ENCODE results near the gene RNF8. TPM values are rescaled to one million over a fixed set of nuclear protein-coding genes. Genes with fewer than 3 reads are reported as not detected.

RNF8 gene
- polyA plus RNA-seq, 4 donors: 12.7 to 14.4 (median 13.4) TPM

DNA sequence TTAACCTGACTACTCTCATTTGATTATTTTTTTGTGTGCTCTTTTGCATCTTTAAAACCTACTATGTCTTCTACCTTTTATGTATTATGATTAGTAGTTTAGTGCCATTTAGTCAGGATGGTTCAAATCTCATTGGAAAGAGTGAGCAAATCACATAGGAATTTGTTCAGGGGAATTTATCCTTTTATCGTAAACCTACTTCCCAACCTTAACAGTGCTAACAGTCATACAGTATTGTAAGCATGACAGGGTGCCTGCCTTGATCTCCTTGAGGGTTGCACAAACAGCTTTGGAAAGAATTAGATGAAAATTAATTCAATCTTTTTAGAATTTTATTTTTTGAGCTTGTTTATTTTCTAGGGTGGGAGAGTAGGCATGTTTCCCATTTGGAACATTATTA, 18.3 kb downstream of the RNF8 start:
- no peak for DNase-seq
- Histone ChIP-seq H3K27ac (ENCODE audit: low read depth in 1 of 3, low read length in 2 of 3) (no peak overlapping the region), H3K9me3 (ENCODE audit: control insufficient read depth in 2 of 2, insufficient read depth in 1 of 2, low read depth in 1 of 2, low read length in 1 of 2) (no peaks in the 10 kb centered on the region), H3K4me3 (ENCODE audit: low read depth in 1 of 3, low read length in 3 of 3) (no peak overlapping the region), H3K27me3 (ENCODE audit: control insufficient read depth in 3 of 3, insufficient read depth in 3 of 3, low read length in 3 of 3) (no peaks in the 10 kb centered on the region), H3K36me3 (ENCODE audit: control insufficient read depth in 3 of 3, insufficient read depth in 2 of 3, low read depth in 1 of 3, low read length in 3 of 3) (peaks cover 3 to 34% (median 10%) of the 10 kb centered on the region in 3 donors), H3K4me1 (ENCODE audit: control insufficient read depth in 3 of 3, insufficient read depth in 2 of 3, low read depth in 1 of 3, low read length in 2 of 3) (no peaks in the 10 kb centered on the region)
- no peak for FAIRE-seq
- 93 to 100% (median 98%) methylated on average over 1 of the region's 1 CpG for WGBS, 3 donors

DNA sequence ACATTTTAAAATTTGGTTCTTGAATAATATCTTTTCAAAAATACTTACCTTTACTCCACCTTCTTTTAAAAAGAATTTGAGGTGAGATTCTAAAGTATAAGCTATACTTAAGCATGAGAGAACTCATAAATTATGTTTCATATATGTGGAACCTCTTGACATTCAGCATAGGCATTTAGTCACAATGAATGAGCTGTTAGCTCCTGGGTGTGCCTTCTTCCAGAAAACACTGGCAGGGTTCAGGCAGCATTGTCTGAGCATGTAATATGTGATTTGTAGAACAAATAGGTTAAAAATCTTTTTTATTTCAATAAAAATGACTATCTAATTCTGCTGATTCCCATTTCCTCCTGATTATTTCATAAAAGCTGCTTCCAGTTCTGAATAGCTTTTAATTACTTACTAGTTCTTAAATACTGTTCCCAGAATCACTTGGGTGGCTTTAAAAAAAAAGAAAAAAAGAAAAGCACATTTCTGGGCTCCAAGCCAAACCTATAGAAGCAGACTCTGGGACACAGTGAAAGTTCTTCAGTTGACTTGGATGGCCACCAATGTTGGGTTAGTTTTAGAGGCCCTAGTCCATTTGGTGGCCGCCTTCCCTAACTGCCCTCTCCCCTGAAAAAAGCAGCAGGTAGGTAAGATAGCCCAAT, 20.2 kb downstream of the RNF8 start:
- 83 to 100% (median 92%) methylated on average over 1 of the region's 1 CpG for WGBS, 3 donors
- Histone ChIP-seq H3K9me3 (ENCODE audit: control insufficient read depth in 2 of 2, insufficient read depth in 1 of 2, low read depth in 1 of 2, low read length in 1 of 2) (no peaks in the 10 kb centered on the region), H3K27ac (ENCODE audit: low read depth in 1 of 3, low read length in 2 of 3) (no peak overlapping the region), H3K27me3 (ENCODE audit: control insufficient read depth in 3 of 3, insufficient read depth in 3 of 3, low read length in 3 of 3) (no peaks in the 10 kb centered on the region), H3K4me1 (ENCODE audit: control insufficient read depth in 3 of 3, insufficient read depth in 2 of 3, low read depth in 1 of 3, low read length in 2 of 3) (no peaks in the 10 kb centered on the region), H3K4me3 (ENCODE audit: low read depth in 1 of 3, low read length in 3 of 3) (no peak overlapping the region), H3K36me3 (ENCODE audit: control insufficient read depth in 3 of 3, insufficient read depth in 2 of 3, low read depth in 1 of 3, low read length in 3 of 3) (peaks cover 3 to 34% (median 8%) of the 10 kb centered on the region in 3 donors)
- no peak for FAIRE-seq
- no peak for DNase-seq

DNA sequence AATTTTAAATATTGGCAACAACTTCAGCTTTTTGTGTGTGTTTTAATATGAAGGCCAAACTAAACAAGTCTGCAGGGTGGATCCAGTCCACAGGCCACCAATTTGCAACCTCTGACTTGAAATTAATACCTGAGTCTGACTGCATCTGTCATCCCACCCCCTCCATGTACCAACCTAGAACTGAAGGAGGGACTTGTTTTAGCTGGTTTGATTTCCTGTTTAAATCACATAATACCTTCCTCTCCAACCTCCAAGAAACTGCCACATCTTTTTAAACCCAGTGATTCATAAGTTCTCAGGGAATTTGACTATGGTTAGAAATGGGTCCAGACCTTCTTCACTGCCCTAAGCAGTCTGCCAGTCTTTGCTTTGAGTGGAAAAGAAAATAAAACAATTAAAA, 21.6 kb downstream of the RNF8 start:
- H3K36me3 ChIP-seq (ENCODE audit: control insufficient read depth in 3 of 3, insufficient read depth in 2 of 3, low read depth in 1 of 3, low read length in 3 of 3): peaks cover 3 to 34% (median 9%) of the 10 kb centered on the region in 3 donors

DNA sequence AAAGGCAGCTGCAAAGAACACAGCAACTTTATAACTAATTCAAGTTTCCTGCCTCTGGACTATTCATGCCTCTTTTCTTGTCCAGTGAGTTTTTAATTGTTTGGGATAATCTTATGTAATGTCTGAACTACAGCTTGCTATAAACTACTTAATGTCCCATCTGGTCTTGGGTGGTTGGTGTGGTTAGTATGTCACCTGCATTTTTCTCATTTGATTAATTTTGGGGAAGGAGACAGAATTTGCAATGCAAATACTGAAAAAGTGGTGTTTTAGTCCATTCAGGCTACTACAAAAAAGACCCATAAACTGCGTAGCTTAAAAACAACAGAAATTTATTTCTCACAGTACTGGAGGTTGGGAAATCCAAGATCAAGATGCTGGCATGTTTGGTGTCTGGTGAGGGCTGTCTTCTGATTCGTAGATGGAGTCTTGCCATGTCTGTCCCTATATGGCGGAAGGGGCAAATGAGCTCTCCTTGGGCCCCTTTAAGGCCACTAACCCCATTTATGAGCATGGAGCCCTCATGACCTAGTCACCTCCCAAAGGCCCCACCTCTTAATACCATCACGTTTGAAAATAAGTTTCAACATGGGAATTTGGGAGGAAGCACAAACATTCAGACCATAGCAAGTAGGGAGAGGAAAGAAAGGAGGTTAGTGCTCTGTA, 22.4 kb downstream of the RNF8 start:
- peaks cover 3 to 36% (median 8%) of the 10 kb centered on the region in 3 donors for H3K36me3 ChIP-seq (ENCODE audit: control insufficient read depth in 3 of 3, insufficient read depth in 2 of 3, low read depth in 1 of 3, low read length in 3 of 3)
- no peak overlapping the region for H3K27ac ChIP-seq (ENCODE audit: low read depth in 1 of 3, low read length in 2 of 3)
- H3K4me1 ChIP-seq (ENCODE audit: control insufficient read depth in 3 of 3, insufficient read depth in 2 of 3, low read depth in 1 of 3, low read length in 2 of 3): no peaks in the 10 kb centered on the region
- no peak for FAIRE-seq
- WGBS, 3 donors: 79 to 82% (median 81%) methylated on average over 4 of the region's 4 CpGs
- no peak for DNase-seq
- H3K9me3 ChIP-seq (ENCODE audit: control insufficient read depth in 2 of 2, insufficient read depth in 1 of 2, low read depth in 1 of 2, low read length in 1 of 2): no peaks in the 10 kb centered on the region
- H3K4me3 ChIP-seq (ENCODE audit: low read depth in 1 of 3, low read length in 3 of 3): no peak overlapping the region
- no peaks in the 10 kb centered on the region for H3K27me3 ChIP-seq (ENCODE audit: control insufficient read depth in 3 of 3, insufficient read depth in 3 of 3, low read length in 3 of 3)

More for the DNA sequence above, 21.6 kb downstream of the RNF8 start:
- Histone ChIP-seq H3K9me3 (ENCODE audit: control insufficient read depth in 2 of 2, insufficient read depth in 1 of 2, low read depth in 1 of 2, low read length in 1 of 2) (no peaks in the 10 kb centered on the region), H3K4me1 (ENCODE audit: control insufficient read depth in 3 of 3, insufficient read depth in 2 of 3, low read depth in 1 of 3, low read length in 2 of 3) (no peaks in the 10 kb centered on the region), H3K27ac (ENCODE audit: low read depth in 1 of 3, low read length in 2 of 3) (no peak overlapping the region), H3K27me3 (ENCODE audit: control insufficient read depth in 3 of 3, insufficient read depth in 3 of 3, low read length in 3 of 3) (no peaks in the 10 kb centered on the region), H3K4me3 (ENCODE audit: low read depth in 1 of 3, low read length in 3 of 3) (no peak overlapping the region)
- no peak for DNase-seq
- no peak for FAIRE-seq

DNA sequence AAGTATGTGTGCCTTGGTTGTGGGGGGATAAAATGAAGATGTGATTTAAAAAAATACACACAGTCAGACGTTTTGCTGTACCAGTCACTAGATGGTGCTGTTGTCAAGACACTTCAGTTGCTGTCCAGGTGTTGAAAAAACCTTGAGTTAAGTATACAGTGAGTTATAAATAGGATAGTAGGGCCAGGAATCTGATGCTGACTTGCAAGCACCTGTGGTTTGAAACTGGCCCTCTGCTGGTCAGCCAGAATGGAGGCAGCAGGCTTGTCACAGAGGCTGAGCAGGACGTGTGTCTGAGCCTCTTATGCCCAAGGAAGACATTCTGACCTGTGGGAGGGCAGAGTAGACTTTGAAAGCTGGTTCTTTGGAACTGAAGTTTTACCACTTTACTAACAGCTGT, 27.8 kb downstream of the RNF8 start:
- no peaks in the 10 kb centered on the region for H3K4me1 ChIP-seq (ENCODE audit: control insufficient read depth in 3 of 3, insufficient read depth in 2 of 3, low read depth in 1 of 3, low read length in 2 of 3)
- FAIRE-seq (no peak), DNase-seq (peak; percentile 60 to 68)
- H3K4me3 ChIP-seq (ENCODE audit: low read depth in 1 of 3, low read length in 3 of 3): no peak overlapping the region
- 28 to 37% (median 31%) methylated on average over 2 of the region's 2 CpGs for WGBS, 3 donors
- H3K9me3 ChIP-seq (ENCODE audit: control insufficient read depth in 2 of 2, insufficient read depth in 1 of 2, low read depth in 1 of 2, low read length in 1 of 2): no peaks in the 10 kb centered on the region
- no peak overlapping the region for H3K27ac ChIP-seq (ENCODE audit: low read depth in 1 of 3, low read length in 2 of 3)
- H3K27me3 ChIP-seq (ENCODE audit: control insufficient read depth in 3 of 3, insufficient read depth in 3 of 3, low read length in 3 of 3): no peaks in the 10 kb centered on the region
- peaks cover 0 to 38% (median 7%) of the 10 kb centered on the region in 3 donors for H3K36me3 ChIP-seq (ENCODE audit: control insufficient read depth in 3 of 3, insufficient read depth in 2 of 3, low read depth in 1 of 3, low read length in 3 of 3)

DNA sequence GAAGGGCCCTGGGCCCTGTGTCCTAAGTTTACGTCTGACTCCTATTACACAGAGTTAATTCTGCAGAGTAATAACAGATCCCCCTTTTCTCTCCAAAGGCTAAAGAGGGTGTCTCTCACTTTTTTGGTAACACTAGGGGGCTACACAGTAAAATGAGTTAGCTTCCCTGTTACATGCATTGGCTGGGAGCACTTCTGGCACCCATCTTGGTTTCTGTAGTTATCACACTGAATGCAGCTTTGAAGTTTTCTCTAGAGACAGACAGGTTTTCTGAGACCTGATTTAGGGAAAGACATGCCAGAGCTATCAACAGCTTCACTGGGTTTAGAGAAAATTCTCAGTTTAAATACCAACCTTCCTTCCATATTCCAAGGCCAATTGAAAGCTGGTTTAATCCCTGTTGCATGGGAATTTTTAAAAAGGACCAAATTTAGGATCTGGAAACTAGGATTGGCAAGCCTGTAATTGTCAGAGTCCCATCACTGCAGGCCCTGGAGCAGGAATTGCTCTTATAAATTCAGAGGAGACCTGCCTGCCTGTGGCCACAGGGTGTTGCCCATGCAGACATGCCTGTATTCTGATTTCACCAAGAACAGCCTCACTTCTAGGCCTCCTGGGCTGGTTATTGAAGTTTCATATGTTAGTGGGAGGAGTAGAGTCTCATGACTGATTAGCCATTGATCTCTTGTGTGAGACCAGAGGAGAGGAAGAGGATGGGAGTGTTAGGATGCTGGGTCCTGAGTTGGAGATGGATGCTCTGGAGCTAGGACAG, 29.4 kb downstream of the RNF8 start:
- Histone ChIP-seq H3K4me3 (ENCODE audit: low read depth in 1 of 3, low read length in 3 of 3) (no peak overlapping the region), H3K9me3 (ENCODE audit: control insufficient read depth in 2 of 2, insufficient read depth in 1 of 2, low read depth in 1 of 2, low read length in 1 of 2) (no peaks in the 10 kb centered on the region), H3K4me1 (ENCODE audit: control insufficient read depth in 3 of 3, insufficient read depth in 2 of 3, low read depth in 1 of 3, low read length in 2 of 3) (no peaks in the 10 kb centered on the region), H3K27ac (ENCODE audit: low read depth in 1 of 3, low read length in 2 of 3) (no peak overlapping the region), H3K27me3 (ENCODE audit: control insufficient read depth in 3 of 3, insufficient read depth in 3 of 3, low read length in 3 of 3) (no peaks in the 10 kb centered on the region), H3K36me3 (ENCODE audit: control insufficient read depth in 3 of 3, insufficient read depth in 2 of 3, low read depth in 1 of 3, low read length in 3 of 3) (peaks cover 3 to 35% (median 7%) of the 10 kb centered on the region in 3 donors)
- FAIRE-seq (no peak), DNase-seq (no peak)
- 95 to 100% (median 96%) methylated on average over 1 of the region's 1 CpG for whole genome bisulfite sequencing, 3 donors

DNA sequence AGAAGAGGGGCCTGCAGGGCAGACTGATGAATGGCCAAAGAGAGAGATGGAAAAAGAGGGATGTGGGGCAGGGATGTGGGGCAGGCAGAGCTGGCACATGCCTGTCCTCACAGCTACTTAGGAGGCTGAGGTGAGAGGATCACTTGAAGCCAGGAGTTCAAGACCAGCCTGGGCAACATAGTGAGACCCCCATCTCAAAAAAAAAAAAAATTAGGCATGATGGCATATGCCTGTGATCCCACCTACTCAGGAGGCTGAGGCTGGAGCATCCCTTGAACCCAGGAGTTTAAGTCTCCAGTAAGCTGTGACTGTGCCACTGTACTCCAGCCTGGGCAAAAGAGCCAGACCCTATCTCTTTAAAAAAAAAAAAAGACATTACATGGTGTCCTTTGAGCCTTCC, 34.8 kb downstream of the RNF8 start:
- H3K9me3 ChIP-seq (ENCODE audit: control insufficient read depth in 2 of 2, insufficient read depth in 1 of 2, low read depth in 1 of 2, low read length in 1 of 2): no peaks in the 10 kb centered on the region
- H3K27me3 ChIP-seq (ENCODE audit: control insufficient read depth in 3 of 3, insufficient read depth in 3 of 3, low read length in 3 of 3): no peaks in the 10 kb centered on the region
- H3K4me3 ChIP-seq (ENCODE audit: low read depth in 1 of 3, low read length in 3 of 3): no peak overlapping the region
- H3K27ac ChIP-seq (ENCODE audit: low read depth in 1 of 3, low read length in 2 of 3): no peak overlapping the region
- no peak for DNase-seq
- no peak for FAIRE-seq
- H3K4me1 ChIP-seq (ENCODE audit: control insufficient read depth in 3 of 3, insufficient read depth in 2 of 3, low read depth in 1 of 3, low read length in 2 of 3): no peaks in the 10 kb centered on the region
- H3K36me3 ChIP-seq (ENCODE audit: control insufficient read depth in 3 of 3, insufficient read depth in 2 of 3, low read depth in 1 of 3, low read length in 3 of 3): peaks cover 7 to 37% (median 14%) of the 10 kb centered on the region in 3 donors

DNA sequence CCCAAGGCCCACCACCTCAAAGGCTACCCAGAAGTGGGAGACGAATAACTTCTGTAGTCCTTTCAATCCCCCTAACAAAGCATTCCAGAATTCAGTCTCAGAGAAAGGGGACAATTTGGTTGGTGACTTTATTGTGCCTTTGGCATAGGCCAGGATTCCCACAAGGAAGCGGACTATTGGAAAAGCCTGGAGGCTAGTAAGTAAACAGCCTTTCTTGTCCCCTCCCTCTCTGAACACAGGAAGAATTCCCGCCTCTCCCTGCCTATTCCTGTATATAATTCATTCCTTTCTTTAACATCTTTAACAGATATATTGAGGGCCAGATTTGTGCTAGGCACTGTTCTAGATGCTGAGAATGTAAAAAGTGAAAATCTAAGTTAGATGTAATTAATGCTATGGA, 36.1 kb downstream of the RNF8 start:
- WGBS, 3 donors: 87 to 100% (median 93%) methylated on average over 3 of the region's 3 CpGs
- H3K4me3 ChIP-seq (ENCODE audit: low read depth in 1 of 3, low read length in 3 of 3): no peak overlapping the region
- peak overlapping the region in 1 of 3 donors; percentile 54 for H3K27ac ChIP-seq (ENCODE audit: low read depth in 1 of 3, low read length in 2 of 3)
- peaks cover 7 to 32% (median 14%) of the 10 kb centered on the region in 3 donors for H3K36me3 ChIP-seq (ENCODE audit: control insufficient read depth in 3 of 3, insufficient read depth in 2 of 3, low read depth in 1 of 3, low read length in 3 of 3)
- no peaks in the 10 kb centered on the region for H3K9me3 ChIP-seq (ENCODE audit: control insufficient read depth in 2 of 2, insufficient read depth in 1 of 2, low read depth in 1 of 2, low read length in 1 of 2)
- DNase-seq (no peak), FAIRE-seq (no peak)
- no peaks in the 10 kb centered on the region for H3K4me1 ChIP-seq (ENCODE audit: control insufficient read depth in 3 of 3, insufficient read depth in 2 of 3, low read depth in 1 of 3, low read length in 2 of 3)
- H3K27me3 ChIP-seq (ENCODE audit: control insufficient read depth in 3 of 3, insufficient read depth in 3 of 3, low read length in 3 of 3): no peaks in the 10 kb centered on the region

Measured in small intestine (tissue), 7 donors.